ENCODE measurements around the gene SULT1A3. TPM values are rescaled to one million over a fixed set of nuclear protein-coding genes. Genes with fewer than 3 reads are reported as not detected.
"Not testable (repeated sequence)": the region's sequence is repeated elsewhere in the genome, so short reads cannot be mapped to it uniquely, and the experiment has no call there.

Gene SULT1A3
- total RNA-seq, 1 donor = 6.2 TPM

DNA sequence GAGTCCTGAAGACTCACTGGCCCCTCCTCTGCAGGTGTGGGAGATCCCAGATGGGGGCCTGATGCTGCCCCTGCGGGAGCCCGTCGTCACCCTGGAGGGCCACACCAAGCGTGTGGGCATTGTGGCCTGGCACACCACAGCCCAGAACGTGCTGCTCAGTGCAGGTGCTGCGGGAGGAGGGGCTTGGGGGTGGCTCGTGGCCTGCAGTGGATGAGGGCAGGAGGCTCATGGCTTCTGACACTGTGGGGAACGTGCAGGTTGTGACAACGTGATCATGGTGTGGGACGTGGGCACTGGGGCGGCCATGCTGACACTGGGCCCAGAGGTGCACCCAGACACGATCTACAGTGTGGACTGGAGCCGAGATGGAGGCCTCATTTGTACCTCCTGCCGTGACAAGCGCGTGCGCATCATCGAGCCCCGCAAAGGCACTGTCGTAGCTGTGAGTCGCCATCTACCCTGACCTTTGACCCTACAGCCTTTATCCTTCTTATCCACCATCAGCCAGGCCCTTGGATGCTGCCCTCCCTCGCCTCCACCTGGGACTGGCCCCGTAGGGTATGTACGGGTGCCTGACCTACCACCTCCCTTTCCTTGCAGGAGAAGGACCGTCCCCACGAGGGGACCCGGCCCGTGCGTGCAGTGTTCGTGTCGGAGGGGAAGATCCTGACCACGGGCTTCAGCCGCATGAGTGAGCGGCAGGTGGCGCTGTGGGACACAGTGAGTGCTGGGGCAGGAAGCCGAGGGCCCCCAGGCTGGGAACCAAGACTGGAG lies 12.1 kb upstream of the SULT1A3 start:
- H3K79me2 ChIP-seq (ENCODE audit: insufficient read depth, low read length) = no peaks in the 10 kb centered on the region
- H3K9me3 ChIP-seq (ENCODE audit: low read depth, low read length) = no peaks in the 10 kb centered on the region
- H3K36me3 ChIP-seq (ENCODE audit: insufficient read depth, low read length) = no peaks in the 10 kb centered on the region
- TF ChIP-seq, protein P1, sequence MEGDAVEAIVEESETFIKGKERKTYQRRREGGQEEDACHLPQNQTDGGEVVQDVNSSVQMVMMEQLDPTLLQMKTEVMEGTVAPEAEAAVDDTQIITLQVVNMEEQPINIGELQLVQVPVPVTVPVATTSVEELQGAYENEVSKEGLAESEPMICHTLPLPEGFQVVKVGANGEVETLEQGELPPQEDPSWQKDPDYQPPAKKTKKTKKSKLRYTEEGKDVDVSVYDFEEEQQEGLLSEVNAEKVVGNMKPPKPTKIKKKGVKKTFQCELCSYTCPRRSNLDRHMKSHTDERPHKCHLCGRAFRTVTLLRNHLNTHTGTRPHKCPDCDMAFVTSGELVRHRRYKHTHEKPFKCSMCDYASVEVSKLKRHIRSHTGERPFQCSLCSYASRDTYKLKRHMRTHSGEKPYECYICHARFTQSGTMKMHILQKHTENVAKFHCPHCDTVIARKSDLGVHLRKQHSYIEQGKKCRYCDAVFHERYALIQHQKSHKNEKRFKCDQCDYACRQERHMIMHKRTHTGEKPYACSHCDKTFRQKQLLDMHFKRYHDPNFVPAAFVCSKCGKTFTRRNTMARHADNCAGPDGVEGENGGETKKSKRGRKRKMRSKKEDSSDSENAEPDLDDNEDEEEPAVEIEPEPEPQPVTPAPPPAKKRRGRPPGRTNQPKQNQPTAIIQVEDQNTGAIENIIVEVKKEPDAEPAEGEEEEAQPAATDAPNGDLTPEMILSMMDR (IDR thresholded peaks at IDR 0.05; ENCODE audit: extremely low read depth, low read depth, low read length) = peak; percentile 64
- H3K4me3 ChIP-seq (ENCODE audit: insufficient read depth, low read length) = no peak overlapping the region
- H3K4me2 ChIP-seq (ENCODE audit: insufficient read depth, low read length) = no peak overlapping the region
- no peaks in the 10 kb centered on the region for H3K4me1 ChIP-seq (ENCODE audit: insufficient read depth, low read length)
- no peak overlapping the region for H2AFZ ChIP-seq (ENCODE audit: low read length)
- no peak overlapping the region for H3K27ac ChIP-seq (ENCODE audit: low read depth, low read length)
- DNase-seq (ENCODE audit: insufficient read length, low spot score, missing footprints) = peak; percentile 93
- no peaks in the 10 kb centered on the region for H3K27me3 ChIP-seq (ENCODE audit: insufficient read depth, low read length)
- H4K20me1 ChIP-seq (ENCODE audit: insufficient read depth, low read length) = peaks cover 3% of the 10 kb centered on the region

DNA sequence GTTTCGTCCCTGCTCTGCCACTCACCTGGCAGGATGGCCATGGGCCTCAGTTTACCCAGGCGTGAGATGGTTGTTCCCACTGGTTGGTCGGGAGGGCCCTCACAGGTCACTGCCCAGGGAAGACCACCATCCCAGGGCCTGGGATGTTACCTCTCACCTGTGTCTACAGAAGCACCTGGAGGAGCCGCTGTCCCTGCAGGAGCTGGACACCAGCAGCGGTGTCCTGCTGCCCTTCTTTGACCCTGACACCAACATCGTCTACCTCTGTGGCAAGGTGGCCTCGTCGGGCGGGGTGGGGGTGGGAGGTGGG lies 11.5 kb upstream of the SULT1A3 start:
- Histone ChIP-seq H3K4me3 (ENCODE audit: insufficient read depth, low read length) (no peak overlapping the region), H3K79me2 (ENCODE audit: insufficient read depth, low read length) (no peaks in the 10 kb centered on the region), H3K4me1 (ENCODE audit: insufficient read depth, low read length) (no peaks in the 10 kb centered on the region), H3K36me3 (ENCODE audit: insufficient read depth, low read length) (no peaks in the 10 kb centered on the region), H3K27ac (ENCODE audit: low read depth, low read length) (no peak overlapping the region), H4K20me1 (ENCODE audit: insufficient read depth, low read length) (peaks cover 3% of the 10 kb centered on the region), H2AFZ (ENCODE audit: low read length) (no peak overlapping the region), H3K9me3 (ENCODE audit: low read depth, low read length) (no peaks in the 10 kb centered on the region), H3K27me3 (ENCODE audit: insufficient read depth, low read length) (no peaks in the 10 kb centered on the region), H3K4me2 (ENCODE audit: insufficient read depth, low read length) (no peak overlapping the region)
- no peak for DNase-seq (ENCODE audit: insufficient read length, low spot score, missing footprints)
- TF ChIP-seq, protein P1 (IDR thresholded peaks at IDR 0.05; ENCODE audit: extremely low read depth, low read depth, low read length) = no peak

DNA sequence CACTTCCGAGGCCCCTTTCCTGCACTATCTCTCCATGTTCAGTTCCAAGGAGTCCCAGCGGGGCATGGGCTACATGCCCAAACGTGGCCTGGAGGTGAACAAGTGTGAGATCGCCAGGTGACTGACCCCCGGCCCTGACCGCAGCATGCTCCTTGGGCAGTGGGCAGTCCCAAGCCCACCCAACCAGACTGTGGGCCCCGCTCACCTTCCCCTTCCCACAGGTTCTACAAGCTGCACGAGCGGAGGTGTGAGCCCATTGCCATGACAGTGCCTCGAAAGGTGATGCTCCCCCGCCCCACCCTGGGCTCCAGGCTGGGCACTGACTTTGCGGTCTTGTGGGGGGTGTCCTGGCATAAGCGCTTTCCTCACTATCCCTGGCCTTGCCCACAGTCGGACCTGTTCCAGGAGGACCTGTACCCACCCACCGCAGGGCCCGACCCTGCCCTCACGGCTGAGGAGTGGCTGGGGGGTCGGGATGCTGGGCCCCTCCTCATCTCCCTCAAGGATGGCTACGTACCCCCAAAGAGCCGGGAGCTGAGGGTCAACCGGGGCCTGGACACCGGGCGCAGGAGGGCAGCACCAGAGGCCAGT lies 11.0 kb upstream of the SULT1A3 start:
- TF ChIP-seq, protein P1 (IDR thresholded peaks at IDR 0.05; ENCODE audit: extremely low read depth, low read depth, low read length) = no peak
- H3K4me2 ChIP-seq (ENCODE audit: insufficient read depth, low read length) = no peak overlapping the region
- H3K27me3 ChIP-seq (ENCODE audit: insufficient read depth, low read length) = no peaks in the 10 kb centered on the region
- H3K9me3 ChIP-seq (ENCODE audit: low read depth, low read length) = no peaks in the 10 kb centered on the region
- H3K27ac ChIP-seq (ENCODE audit: low read depth, low read length) = no peak overlapping the region
- no peaks in the 10 kb centered on the region for H3K4me1 ChIP-seq (ENCODE audit: insufficient read depth, low read length)
- H3K4me3 ChIP-seq (ENCODE audit: insufficient read depth, low read length) = no peak overlapping the region
- DNase-seq (ENCODE audit: insufficient read length, low spot score, missing footprints) = peak; percentile 58
- no peaks in the 10 kb centered on the region for H3K36me3 ChIP-seq (ENCODE audit: insufficient read depth, low read length)
- peaks cover 3% of the 10 kb centered on the region for H4K20me1 ChIP-seq (ENCODE audit: insufficient read depth, low read length)
- no peaks in the 10 kb centered on the region for H3K79me2 ChIP-seq (ENCODE audit: insufficient read depth, low read length)
- H2AFZ ChIP-seq (ENCODE audit: low read length) = no peak overlapping the region

DNA sequence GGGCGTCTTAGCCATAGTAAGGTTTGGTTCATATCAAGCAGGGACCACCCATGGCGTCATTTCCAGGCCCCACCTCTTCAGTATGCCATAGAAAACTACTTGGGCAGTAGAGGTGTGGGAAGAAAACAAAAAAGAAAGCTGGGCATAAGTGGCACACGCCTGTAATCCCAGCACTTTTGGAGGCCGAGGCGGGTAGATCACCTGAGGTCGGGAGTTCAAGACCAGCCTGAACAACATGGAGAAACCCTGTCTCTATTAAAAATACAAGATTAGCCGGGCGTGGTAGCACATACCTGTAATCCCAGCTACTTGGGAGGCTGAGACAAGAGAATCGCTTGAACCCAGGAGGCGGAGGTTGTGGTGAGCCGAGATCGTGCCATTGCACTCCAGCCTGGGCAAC lies 7.9 kb upstream of the SULT1A3 start:
- H3K4me1 ChIP-seq (ENCODE audit: insufficient read depth, low read length); H3K9me3 ChIP-seq (ENCODE audit: low read depth, low read length); DNase-seq (ENCODE audit: insufficient read length, low spot score, missing footprints); H3K4me3 ChIP-seq (ENCODE audit: insufficient read depth, low read length); H4K20me1 ChIP-seq (ENCODE audit: insufficient read depth, low read length); H3K27ac ChIP-seq (ENCODE audit: low read depth, low read length); H3K27me3 ChIP-seq (ENCODE audit: insufficient read depth, low read length); H2AFZ ChIP-seq (ENCODE audit: low read length); H3K79me2 ChIP-seq (ENCODE audit: insufficient read depth, low read length); H3K4me2 ChIP-seq (ENCODE audit: insufficient read depth, low read length); H3K36me3 ChIP-seq (ENCODE audit: insufficient read depth, low read length): not testable (repeated sequence)

DNA sequence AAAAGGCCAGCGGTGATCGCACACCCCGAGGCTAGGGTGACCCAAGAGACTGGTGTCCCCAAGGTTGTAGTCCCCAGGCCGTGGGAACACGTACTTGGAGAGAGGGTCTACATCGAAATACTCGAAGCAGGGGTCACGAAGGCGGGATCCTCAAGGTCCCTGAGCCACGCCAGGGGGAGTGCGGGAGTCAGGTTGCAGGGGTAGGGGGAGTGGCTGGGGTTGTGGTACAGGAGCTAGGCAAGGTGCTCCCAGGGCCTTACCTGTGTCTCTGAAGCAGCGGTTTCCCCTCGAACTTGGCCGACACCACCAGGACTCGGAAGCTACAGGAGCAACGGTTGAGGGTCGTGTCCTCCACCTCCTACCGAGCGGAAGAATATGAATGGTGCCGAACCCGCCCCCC lies 6.0 kb upstream of the SULT1A3 start:
- H3K4me2 ChIP-seq (ENCODE audit: insufficient read depth, low read length); H3K27ac ChIP-seq (ENCODE audit: low read depth, low read length): not testable (repeated sequence)

DNA sequence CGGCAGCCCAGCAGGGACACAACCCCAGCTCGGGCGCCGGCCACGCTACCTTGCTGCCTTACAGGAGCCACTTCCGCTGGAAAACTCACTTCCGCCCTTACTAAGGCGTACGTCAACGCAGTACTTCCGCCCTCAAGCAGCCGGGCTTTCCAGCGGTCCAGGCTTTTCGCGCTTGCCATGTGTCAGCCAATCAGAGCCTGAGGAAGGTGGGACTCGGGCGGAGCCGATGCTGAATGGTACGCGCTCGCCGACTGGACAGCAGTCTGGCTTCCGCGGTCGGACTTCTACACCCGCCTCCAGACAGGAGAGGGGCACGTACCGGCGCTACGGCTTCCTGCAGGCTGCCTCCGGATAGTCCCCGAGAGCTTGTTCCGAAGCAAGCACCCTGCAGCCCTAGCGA lies 5.4 kb upstream of the SULT1A3 start, which contains the start of the genes BOLA2B and SLX1A:
BOLA2B (minus strand) TSS at position 52 of the 400 bp plus-strand sequence. CDS start 71 bp downstream, outside the sequence.
SLX1A (plus strand) TSS at position 261 of the 400 bp plus-strand sequence. CDS start 210 bp downstream, outside the sequence.
- H3K4me3 ChIP-seq (ENCODE audit: insufficient read depth, low read length) = peak within 1 kb of the TSS; percentile 62
- not testable (repeated sequence) for H3K27ac ChIP-seq (ENCODE audit: low read depth, low read length)

More for the DNA sequence above, 6.0 kb upstream of the SULT1A3 start:
- DNase-seq (ENCODE audit: insufficient read length, low spot score, missing footprints); H3K79me2 ChIP-seq (ENCODE audit: insufficient read depth, low read length); H3K9me3 ChIP-seq (ENCODE audit: low read depth, low read length); H3K4me1 ChIP-seq (ENCODE audit: insufficient read depth, low read length); H2AFZ ChIP-seq (ENCODE audit: low read length); H3K36me3 ChIP-seq (ENCODE audit: insufficient read depth, low read length); H4K20me1 ChIP-seq (ENCODE audit: insufficient read depth, low read length); H3K4me3 ChIP-seq (ENCODE audit: insufficient read depth, low read length); H3K27me3 ChIP-seq (ENCODE audit: insufficient read depth, low read length): not testable (repeated sequence)

More for the DNA sequence above, 5.4 kb upstream of the SULT1A3 start, which contains the start of the genes BOLA2B and SLX1A:
- peak within 1 kb of the TSS; percentile 57 for H3K4me2 ChIP-seq (ENCODE audit: insufficient read depth, low read length)
- H3K4me1 ChIP-seq (ENCODE audit: insufficient read depth, low read length); H3K79me2 ChIP-seq (ENCODE audit: insufficient read depth, low read length); H3K36me3 ChIP-seq (ENCODE audit: insufficient read depth, low read length); H4K20me1 ChIP-seq (ENCODE audit: insufficient read depth, low read length); DNase-seq (ENCODE audit: insufficient read length, low spot score, missing footprints); H2AFZ ChIP-seq (ENCODE audit: low read length); H3K9me3 ChIP-seq (ENCODE audit: low read depth, low read length); H3K27me3 ChIP-seq (ENCODE audit: insufficient read depth, low read length): not testable (repeated sequence)

All from osteoblast (primary cell).